Hepatocyte (in vitro differentiated cells): ENCODE data around the gene SPO11. TPM values are rescaled to one million over a fixed set of nuclear protein-coding genes. Genes with fewer than 3 reads are reported as not detected.

ENCODE experiments used
- DNase-seq: peaks from one replicate; pipeline ENCODE4 v3.0.0-alpha.2; 2016; ENCODE audit warnings: low spot score
- H2AFZ ChIP-seq: fragments of 200-600 bp; sonication (generic); 2 replicates; pipeline ENCODE4 v1.6.0; 2016; ENCODE audit warnings: antibody characterized with exemption, mild to moderate bottlenecking
- H3K27ac ChIP-seq: fragments of 200-600 bp; sonication (generic); 2 replicates; pipeline ENCODE4 v1.5.1; 2016; ENCODE audit warnings: mild to moderate bottlenecking
- H3K27me3 ChIP-seq: fragments of 200-600 bp; sonication (generic); 2 replicates; pipeline ENCODE4 v1.6.1; 2016
- H3K36me3 ChIP-seq: fragments of 200-600 bp; sonication (generic); replicated peaks from 2 replicates; pipeline ENCODE4 v1.5.1; 2016; ENCODE audit warnings: low read depth; ENCODE audit not compliant: insufficient read depth
- H3K4me1 ChIP-seq: fragments of 200-600 bp; sonication (generic); 2 replicates; pipeline ENCODE4 v1.5.1; 2016; ENCODE audit warnings: mild to moderate bottlenecking, moderate library complexity; ENCODE audit not compliant: insufficient read depth
- H3K4me2 ChIP-seq: fragments of 200-600 bp; sonication (generic); 2 replicates; pipeline ENCODE4 v1.6.0; 2016
- H3K4me3 ChIP-seq: fragments of 200-600 bp; sonication (generic); 2 replicates; pipeline ENCODE4 v1.5.1; 2016; ENCODE audit warnings: mild to moderate bottlenecking
- H3K79me2 ChIP-seq: fragments of 200-600 bp; sonication (generic); 2 replicates; pipeline ENCODE4 v1.6.0; 2017; ENCODE audit warnings: mild to moderate bottlenecking
- H3K9me2 ChIP-seq: fragments of 200-600 bp; sonication (generic); replicated peaks from 2 replicates; pipeline ENCODE4 v1.6.0; 2017; ENCODE audit warnings: mild to moderate bottlenecking; ENCODE audit not compliant: insufficient read depth
- H3K9me3 ChIP-seq: fragments of 200-600 bp; sonication (generic); 2 replicates; pipeline ENCODE4 v1.5.1; 2016; ENCODE audit warnings: low read depth, mild to moderate bottlenecking
- H4K20me1 ChIP-seq: fragments of 200-600 bp; sonication (generic); 2 replicates; pipeline ENCODE4 v1.6.0; 2016; ENCODE audit warnings: mild to moderate bottlenecking; ENCODE audit not compliant: insufficient read depth, poor library complexity, severe bottlenecking
- EZH2 ChIP-seq: fragments of 200-600 bp; sonication (generic); IDR thresholded peaks from 2 replicates; pipeline ENCODE4 v1.6.1; 2016; ENCODE audit warnings: antibody characterized with exemption, mild to moderate bottlenecking, borderline replicate concordance
- EZH2phosphoT487 ChIP-seq: fragments of 200-600 bp; sonication (generic); IDR thresholded peaks from one replicate; pipeline ENCODE4 v1.6.1; 2018; ENCODE audit warnings: antibody characterized with exemption, mild to moderate bottlenecking, low read depth, moderate library complexity; ENCODE audit not compliant: unreplicated experiment, severe bottlenecking
- WGBS: methylation state at CpG from one replicate; pipeline ENCODE4 v1.1.6; 2016; ENCODE audit warnings: low lambda C conversion rate; ENCODE audit errors: missing lambda C conversion rate; 5-methylcytosine and 5-hydroxymethylcytosine counted together
- polyA plus RNA-seq: library from polyadenylated mRNA; unstranded; fragments of >200 nt; fragmentation: Nextera tagmentation; extraction: Ambion mirVana; gene quantifications from 2 replicates; pipeline ENCODE4 v1.2.1, GENCODE V29; 2016
- total RNA-seq: library from RNA; depleted of rRNA; stranded (reverse); fragments of >200 nt; gene quantifications from 2 replicates; pipeline ENCODE4 v1.2.3, GENCODE V29; 2014
- TF ChIP-seq, protein P1 (sequence below): fragments of 200-600 bp; sonication (generic); IDR thresholded peaks from 2 replicates; pipeline ENCODE4 v1.5.1; 2016; ENCODE audit warnings: antibody characterized with exemption, mild to moderate bottlenecking; ENCODE audit not compliant: poor library complexity

SPO11 gene
- total and polyA plus RNA-seq, 2 experiments from 2014 or later: not detected

DNA sequence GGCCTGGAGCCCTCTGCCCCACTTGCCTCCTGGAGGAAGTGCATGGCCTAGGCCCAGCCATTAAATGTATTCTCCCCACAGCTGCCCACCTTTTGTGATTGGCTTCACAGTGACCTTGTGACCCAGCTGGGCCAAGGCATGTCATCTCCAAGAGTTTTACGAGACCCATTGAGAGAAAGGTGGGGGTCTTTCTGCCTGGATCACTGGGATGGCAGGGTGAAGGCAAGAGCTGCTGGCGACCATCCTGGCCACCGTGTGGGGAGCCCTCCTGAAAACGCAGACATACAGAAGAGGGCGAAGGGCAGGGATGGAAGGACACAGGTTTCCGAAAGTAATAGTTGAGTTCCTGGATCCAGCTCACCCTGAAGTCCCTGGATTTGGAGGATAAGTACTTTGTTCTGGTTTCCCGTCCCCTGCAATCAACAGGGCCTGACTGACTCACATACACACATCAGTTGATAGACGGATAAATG, 12.3 kb upstream of the SPO11 start:
- no peaks in the 10 kb centered on the region for H3K9me3 ChIP-seq
- 93% methylated on average over 8 of the region's 8 CpGs for WGBS
- H3K27me3 ChIP-seq: no peaks in the 10 kb centered on the region
- no peak overlapping the region for H3K4me3 ChIP-seq
- no peaks in the 10 kb centered on the region for H3K9me2 ChIP-seq
- H2AFZ ChIP-seq: no peak overlapping the region
- no peaks in the 10 kb centered on the region for H3K79me2 ChIP-seq
- TF ChIP-seq EZH2 (no peak), EZH2phosphoT487 (no peak)
- TF ChIP-seq, protein P1, sequence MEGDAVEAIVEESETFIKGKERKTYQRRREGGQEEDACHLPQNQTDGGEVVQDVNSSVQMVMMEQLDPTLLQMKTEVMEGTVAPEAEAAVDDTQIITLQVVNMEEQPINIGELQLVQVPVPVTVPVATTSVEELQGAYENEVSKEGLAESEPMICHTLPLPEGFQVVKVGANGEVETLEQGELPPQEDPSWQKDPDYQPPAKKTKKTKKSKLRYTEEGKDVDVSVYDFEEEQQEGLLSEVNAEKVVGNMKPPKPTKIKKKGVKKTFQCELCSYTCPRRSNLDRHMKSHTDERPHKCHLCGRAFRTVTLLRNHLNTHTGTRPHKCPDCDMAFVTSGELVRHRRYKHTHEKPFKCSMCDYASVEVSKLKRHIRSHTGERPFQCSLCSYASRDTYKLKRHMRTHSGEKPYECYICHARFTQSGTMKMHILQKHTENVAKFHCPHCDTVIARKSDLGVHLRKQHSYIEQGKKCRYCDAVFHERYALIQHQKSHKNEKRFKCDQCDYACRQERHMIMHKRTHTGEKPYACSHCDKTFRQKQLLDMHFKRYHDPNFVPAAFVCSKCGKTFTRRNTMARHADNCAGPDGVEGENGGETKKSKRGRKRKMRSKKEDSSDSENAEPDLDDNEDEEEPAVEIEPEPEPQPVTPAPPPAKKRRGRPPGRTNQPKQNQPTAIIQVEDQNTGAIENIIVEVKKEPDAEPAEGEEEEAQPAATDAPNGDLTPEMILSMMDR: no peak
- H4K20me1 ChIP-seq: no peaks in the 10 kb centered on the region
- no peak overlapping the region for H3K27ac ChIP-seq
- no peak overlapping the region for H3K4me2 ChIP-seq
- H3K36me3 ChIP-seq: no peaks in the 10 kb centered on the region
- no peak for DNase-seq
- no peaks in the 10 kb centered on the region for H3K4me1 ChIP-seq

DNA sequence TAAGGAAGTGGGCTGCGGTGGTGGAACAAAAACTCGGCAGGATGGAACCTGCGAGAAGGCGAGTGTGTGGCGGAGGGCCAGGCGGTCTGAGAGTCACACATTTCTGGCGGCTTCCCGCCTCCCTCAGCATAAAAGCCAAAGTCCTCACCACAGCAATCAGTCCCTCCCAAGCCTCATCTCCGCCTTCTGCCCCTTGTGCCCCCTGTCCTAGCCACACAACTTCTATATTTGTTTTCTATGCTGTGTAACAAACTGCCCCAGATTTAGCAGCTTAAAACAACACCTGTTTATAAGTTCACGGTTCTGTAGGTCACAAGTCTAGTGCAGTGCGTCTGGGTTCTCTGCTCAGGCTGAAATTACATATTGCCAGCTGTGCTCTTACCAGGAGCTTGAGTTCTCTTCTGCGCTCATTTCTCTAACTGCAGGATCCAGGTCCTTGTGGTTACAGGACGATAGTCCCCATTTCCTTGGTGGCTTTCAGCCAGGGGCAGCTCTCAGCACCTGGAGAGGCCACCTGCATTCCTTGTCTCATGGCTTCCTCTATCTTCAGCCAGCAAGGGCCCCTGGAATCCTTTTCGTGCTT, 11.7 kb upstream of the SPO11 start:
- no peaks in the 10 kb centered on the region for H3K79me2 ChIP-seq

DNA sequence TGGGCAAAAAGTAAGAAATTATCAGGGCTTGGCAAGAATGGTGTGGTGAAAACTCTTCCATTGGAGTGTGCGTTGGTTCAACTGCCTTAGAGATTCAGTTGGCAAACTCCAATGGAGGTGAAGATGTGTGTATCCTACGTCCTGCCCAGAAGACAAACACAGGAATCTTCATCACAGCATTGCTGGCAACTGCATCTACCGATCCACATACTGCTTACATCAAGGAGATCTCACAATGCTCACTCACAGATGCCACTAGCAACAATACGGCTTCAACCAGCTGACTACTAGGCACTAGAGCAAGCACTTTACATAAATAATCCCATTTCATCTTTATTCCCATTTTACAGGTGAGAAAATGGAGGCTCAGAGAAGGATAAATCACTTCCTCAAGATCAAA, 10.0 kb upstream of the SPO11 start:
- Histone ChIP-seq H3K27me3 (no peaks in the 10 kb centered on the region), H3K79me2 (no peaks in the 10 kb centered on the region), H4K20me1 (no peaks in the 10 kb centered on the region), H3K27ac (no peak overlapping the region), H3K9me2 (no peaks in the 10 kb centered on the region), H3K4me2 (no peak overlapping the region), H3K4me3 (no peak overlapping the region), H3K9me3 (no peaks in the 10 kb centered on the region), H3K36me3 (no peaks in the 10 kb centered on the region), H3K4me1 (no peaks in the 10 kb centered on the region), H2AFZ (no peak overlapping the region)
- 94% methylated on average over 4 of the region's 4 CpGs for WGBS
- TF ChIP-seq EZH2 (no peak), EZH2phosphoT487 (no peak)
- TF ChIP-seq, protein P1: no peak
- no peak for DNase-seq

More for the DNA sequence above, 11.7 kb upstream of the SPO11 start:
- no peak for DNase-seq
- no peak overlapping the region for H3K4me2 ChIP-seq
- H3K27ac ChIP-seq: no peak overlapping the region
- no peaks in the 10 kb centered on the region for H3K9me2 ChIP-seq
- TF ChIP-seq, protein P1: no peak
- TF ChIP-seq EZH2phosphoT487 (no peak), EZH2 (no peak)
- H2AFZ ChIP-seq: no peak overlapping the region
- H3K4me1 ChIP-seq: no peaks in the 10 kb centered on the region
- H3K4me3 ChIP-seq: no peak overlapping the region
- H4K20me1 ChIP-seq: no peaks in the 10 kb centered on the region
- no peaks in the 10 kb centered on the region for H3K9me3 ChIP-seq
- H3K27me3 ChIP-seq: no peaks in the 10 kb centered on the region
- WGBS: 90% methylated on average over 14 of the region's 14 CpGs
- no peaks in the 10 kb centered on the region for H3K36me3 ChIP-seq
